Sciatic nerve (tissue), 2 donors: ENCODE results near the gene SLC35F1. TPM values are rescaled to one million over a fixed set of nuclear protein-coding genes. Genes with fewer than 3 reads are reported as not detected.
"Not testable (repeated sequence)": the region's sequence is repeated elsewhere in the genome, so short reads cannot be mapped to it uniquely, and the experiment has no call there.

Experiments
- ATAC-seq: fragments of 200-7000 bp; cut with Tn5 transposase; one replicate; pipeline ENCODE4 v1.9.1; 2020; ENCODE audit warnings: mild to moderate bottlenecking, moderate library complexity
- DNase-seq: peaks from one replicate; pipeline ENCODE4 v3.0.0-alpha.2; 2020; ENCODE audit warnings: low spot score
- intact Hi-C: fragments of 100-400 bp; cut with DNase I; formaldehyde crosslinking; loops from one replicate; pipeline ENCODE4 v1.14.2; 2022
- total RNA-seq: library from RNA; stranded (reverse); fragmentation: NEBNext Ultra II Directional; extraction: Animal tissue kit (Norgen Biotek cat#: 25700); gene quantifications from one replicate; pipeline ENCODE4 v1.2.1, GENCODE V29; 2021
- donor health status: DM: no; HTN: no; CAD: no.
- donor health status: DM: no; HTN: no; CAD: no.

SLC35F1 gene
- total RNA-seq, 1 donor from 2014 or later = 24.6 TPM

DNA sequence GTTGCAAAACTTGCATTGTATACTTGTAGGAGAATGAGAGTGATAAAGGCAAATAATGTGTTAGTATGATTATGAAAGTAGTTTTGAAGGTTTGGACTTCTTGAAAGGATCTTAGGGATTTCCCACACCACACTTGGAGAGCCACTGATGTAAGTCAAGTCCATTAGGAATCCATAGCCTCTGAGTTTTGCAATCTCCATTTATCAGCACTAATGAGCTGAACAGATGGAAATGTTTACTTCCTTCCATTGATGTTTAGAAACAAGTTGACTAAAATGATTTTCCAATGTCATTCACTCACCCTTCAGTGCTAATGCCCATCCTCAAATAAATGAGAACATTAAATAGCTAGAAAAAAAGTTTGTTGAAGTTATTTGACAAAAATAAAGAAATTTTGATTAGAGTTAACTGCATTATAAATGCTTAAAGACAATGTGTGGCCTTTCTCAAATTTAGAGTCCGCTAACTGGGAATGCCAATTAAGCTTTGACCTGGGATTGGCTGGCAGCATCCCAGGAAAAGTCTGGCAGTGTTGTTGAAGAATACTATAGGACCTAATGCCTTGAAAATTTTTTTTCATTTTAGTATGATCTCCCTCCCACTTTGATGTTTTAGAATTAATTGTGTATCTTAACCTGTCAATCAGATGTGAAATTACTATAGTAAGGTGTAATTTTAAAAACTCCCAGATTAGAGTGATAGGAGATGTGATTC is 68.0 kb downstream of the SLC35F1 start:
- DNase-seq (no peak), ATAC-seq (no peak)
- intact Hi-C loops = no loop called here

DNA sequence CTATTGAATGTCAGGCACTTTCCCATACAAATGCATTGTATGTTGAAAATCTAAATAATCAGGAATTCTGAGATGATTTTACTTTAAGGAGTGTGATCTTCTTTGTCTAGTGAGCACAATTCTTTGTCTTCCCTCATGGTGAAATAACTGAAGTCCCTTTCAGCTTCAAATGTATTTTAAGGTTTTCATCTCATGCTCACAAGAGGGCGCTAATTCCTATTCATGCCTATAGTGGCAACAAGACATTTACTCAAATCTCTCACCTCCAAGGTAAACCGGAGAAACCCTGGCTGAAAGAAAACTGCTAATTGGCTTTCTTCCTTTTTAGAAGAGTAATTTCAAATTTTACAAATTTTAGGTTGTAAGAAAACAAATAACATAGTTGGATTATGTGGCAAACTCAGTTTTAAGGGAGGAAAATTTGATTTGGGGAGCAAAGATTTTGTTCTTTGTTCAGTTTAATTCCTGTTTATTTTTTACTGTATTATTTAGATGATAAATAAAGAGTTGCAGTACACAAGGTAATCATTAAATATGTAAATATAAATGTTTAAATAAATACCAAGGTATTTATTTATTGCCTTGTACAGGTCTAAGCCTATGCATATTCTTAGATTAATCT is 69.1 kb downstream of the SLC35F1 start:
- ATAC-seq (no peak), DNase-seq (no peak)
- intact Hi-C loops = no loop called here

GRCh38 chr6:117985916-117986315 is 78.9 kb downstream of the SLC35F1 start:
- intact Hi-C loops = no loop called here
- DNase-seq (no peak), ATAC-seq (no peak)

DNA sequence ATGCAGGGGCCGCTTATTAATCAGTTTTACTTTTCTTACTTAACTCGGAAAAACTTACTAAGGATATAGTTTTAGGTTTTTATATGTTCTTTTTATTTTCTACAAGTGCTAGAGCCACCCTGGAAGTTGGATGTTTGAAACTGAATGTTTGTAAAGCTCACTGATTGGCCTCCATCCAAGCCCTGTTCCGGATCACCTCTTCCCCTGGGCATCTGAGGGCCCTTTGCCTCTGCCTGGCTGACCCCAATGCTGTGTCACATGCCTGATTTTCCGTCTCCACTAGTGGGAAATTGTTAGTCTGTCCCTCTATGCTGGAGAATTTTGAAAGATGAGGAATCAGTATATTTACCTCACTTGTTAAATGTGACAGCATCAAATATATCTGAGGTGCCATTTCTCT is 79.3 kb downstream of the SLC35F1 start:
- ATAC-seq (peak; percentile 41), DNase-seq (no peak)
- intact Hi-C loops = no loop called here

DNA sequence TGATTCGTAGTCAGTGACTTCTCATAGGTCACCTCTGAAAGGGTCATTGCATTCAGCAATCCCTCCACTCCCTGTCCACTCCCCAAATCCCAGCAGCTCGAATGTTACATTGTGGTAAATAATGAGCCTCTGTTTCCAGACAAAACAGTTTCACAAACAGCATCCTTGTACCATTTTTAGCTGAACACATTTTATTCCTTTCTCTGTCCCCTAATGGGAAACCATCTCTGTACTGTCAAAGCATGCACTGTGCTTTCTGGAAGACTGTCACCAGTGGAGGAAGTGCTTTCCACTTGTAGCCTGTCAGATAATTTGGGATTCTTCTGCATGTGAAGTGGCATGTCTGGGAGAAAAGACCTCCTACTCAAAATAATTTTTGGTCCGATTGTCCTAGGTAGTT is 82.0 kb downstream of the SLC35F1 start:
- intact Hi-C loops = no loop called here
- DNase-seq = no peak
- ATAC-seq = peak; percentile 42

GRCh38 chr6:117990151-117990550 is 83.1 kb downstream of the SLC35F1 start:
- no peak for ATAC-seq
- intact Hi-C loops = no loop called here
- DNase-seq = no peak

DNA sequence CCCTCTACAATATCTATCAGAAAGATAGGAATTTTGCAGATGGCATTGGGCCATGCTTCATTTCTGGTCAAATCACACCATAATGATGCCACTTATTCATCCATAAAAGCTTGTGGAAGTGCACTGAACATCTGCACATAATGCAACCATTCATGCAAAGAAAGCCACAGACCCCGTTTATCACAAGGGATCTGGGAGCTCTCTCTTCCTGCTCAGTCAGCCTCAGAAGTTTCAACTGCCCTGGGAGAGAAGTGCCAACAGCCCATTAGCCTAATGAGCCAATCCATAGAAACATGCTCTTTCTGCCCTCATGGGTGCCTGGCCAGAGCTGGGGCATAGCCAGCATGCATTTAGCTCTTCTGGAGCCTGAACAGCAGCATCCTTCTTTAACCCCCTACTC is 85.8 kb downstream of the SLC35F1 start:
- no peak for DNase-seq
- no peak for ATAC-seq
- intact Hi-C loops = no loop called here

DNA sequence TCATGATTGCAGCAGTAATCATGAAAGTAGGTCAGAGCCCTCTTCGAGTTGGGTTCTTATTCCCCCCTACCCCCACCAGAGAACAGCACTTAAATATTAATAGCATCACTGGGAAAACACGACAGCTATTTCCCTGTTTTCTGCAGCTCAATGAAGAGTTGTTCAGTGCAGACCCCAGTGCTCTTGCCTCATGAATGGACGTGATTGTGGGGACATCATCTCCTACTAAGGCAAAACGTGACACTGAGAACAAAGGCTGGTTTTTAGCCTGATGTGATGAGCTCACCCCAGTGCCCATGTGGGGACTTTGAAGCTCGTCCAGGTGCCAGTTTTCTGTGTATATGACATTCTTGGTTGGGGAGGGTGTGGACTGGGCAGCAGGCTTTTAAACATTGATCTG is 105.9 kb downstream of the SLC35F1 start:
- intact Hi-C loops = no loop called here
- DNase-seq (no peak), ATAC-seq (peak; percentile 68)

- ATAC-seq (no peak), DNase-seq (no peak)
- intact Hi-C loops = no loop called here
Measured at GRCh38 chr6:118016532-118016931, 109.5 kb downstream of the SLC35F1 start.

GRCh38 chr6:118017301-118017848 is 110.3 kb downstream of the SLC35F1 start:
- no peak for ATAC-seq
- intact Hi-C loops = no loop called here
- no peak for DNase-seq

- ATAC-seq (no peak), DNase-seq (no peak)
- intact Hi-C loops = no loop called here
Measured at GRCh38 chr6:118023771-118024170, 116.7 kb downstream of the SLC35F1 start.

DNA sequence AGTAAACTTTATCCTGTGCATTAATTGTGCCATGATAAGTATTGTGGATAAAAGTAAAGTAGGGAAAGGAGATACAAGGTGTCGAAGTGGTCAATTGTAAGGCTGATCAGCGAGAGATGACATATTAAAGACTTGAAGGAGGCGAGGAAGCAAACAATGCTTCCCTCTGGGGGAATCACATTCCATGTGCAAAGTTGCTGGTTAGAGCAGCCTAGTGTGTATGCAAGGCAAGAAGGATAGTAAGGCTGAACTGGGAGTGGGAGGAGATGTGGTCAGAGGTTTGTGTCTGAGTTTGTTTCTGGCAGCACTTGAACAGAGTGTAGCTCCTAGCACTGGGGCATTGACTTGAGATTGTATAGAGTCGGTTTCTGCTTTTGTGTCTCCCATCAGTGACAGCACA is 122.9 kb downstream of the SLC35F1 start:
- ATAC-seq = no peak
- DNase-seq = no peak
- intact Hi-C loops = no loop called here

DNA sequence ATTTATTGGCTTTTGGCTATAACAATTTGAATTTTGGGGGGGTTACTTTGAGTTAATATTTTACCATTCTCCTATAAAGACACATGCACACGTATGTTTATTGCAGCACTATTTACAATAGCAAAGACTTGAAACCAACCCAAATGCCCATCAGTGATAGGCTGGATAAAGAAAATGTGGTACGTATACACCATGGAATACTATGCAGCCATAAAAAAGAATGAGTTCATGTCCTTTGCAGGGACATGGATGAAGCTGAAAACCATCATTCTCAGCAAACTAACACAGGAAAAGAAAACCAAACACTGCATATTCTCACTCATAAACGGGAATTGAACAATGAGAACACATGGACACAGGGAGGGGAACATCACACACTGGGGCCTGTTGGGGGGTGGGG is 130.4 kb downstream of the SLC35F1 start:
- DNase-seq, ATAC-seq, intact Hi-C loops: not testable (repeated sequence)

GRCh38 chr6:118042855-118043254 is 135.8 kb downstream of the SLC35F1 start:
- no peak for ATAC-seq
- intact Hi-C loops = no loop called here

GRCh38 chr6:118044275-118044674 is 137.2 kb downstream of the SLC35F1 start:
- intact Hi-C loops = no loop called here
- ATAC-seq (no peak), DNase-seq (no peak)

More at GRCh38 chr6:118042855-118043254, 135.8 kb downstream of the SLC35F1 start:
- no peak for DNase-seq

DNA sequence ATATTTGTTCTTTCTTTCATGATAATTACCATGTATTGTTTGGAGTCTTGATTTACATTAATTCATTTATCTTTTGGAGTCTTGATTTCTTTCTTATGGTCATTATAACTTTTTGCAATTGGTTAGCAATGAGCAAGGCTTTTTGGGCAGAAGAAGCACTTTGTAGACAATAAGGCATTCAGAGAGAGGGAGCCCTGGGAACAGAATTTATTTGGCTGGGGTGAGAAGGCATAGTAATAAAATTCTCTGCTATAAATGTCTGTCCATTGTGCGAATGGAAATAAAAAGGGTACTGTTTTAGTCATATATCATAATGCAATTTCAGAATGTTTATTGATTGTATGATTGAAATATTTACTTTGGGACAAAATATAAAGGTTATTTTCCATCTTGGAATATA is 147.0 kb downstream of the SLC35F1 start:
- DNase-seq (no peak), ATAC-seq (no peak)
- intact Hi-C loops = no loop called here

DNA sequence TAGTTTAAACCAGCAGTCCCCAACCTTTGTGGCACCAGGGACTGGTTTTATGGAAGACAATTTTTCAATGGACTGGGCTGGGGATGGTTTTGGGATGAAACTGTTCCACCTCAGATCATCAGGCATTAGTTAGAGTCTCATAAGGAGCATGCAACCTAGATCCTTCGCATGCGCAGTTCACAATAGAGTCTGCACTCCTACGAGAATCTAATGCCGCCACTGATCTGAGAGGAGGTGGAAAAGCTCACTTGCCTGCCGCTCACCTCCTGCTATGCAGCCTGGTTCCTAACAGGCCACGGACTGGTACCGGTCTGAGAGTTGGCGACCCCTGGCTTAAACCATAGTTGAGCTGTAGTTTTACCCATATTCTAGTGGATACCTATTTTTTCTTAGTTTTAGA is 154.6 kb downstream of the SLC35F1 start:
- ATAC-seq = no peak
- no peak for DNase-seq
- intact Hi-C loops = no loop called here

DNA sequence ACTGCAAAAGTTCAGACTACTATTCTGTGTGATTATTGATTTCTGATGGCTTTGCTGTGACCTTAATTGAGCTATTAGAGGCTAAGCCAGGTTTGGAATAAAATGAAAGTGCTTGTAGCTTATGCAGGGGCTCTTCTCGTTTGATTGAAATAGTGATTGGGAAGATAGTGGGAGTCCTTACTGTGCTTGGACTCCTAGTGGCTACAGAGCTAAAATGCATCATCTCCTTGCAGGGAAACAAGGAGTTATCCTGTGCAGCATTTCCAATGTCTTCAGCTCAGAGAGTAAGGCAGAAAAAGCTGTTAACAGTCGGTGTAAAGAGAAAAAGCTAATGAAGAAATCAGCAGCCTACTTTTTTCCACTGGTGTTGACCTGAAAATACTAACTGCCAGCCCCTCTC is 173.5 kb downstream of the SLC35F1 start:
- ATAC-seq = no peak
- DNase-seq = no peak
- intact Hi-C loops = no loop called here

DNA sequence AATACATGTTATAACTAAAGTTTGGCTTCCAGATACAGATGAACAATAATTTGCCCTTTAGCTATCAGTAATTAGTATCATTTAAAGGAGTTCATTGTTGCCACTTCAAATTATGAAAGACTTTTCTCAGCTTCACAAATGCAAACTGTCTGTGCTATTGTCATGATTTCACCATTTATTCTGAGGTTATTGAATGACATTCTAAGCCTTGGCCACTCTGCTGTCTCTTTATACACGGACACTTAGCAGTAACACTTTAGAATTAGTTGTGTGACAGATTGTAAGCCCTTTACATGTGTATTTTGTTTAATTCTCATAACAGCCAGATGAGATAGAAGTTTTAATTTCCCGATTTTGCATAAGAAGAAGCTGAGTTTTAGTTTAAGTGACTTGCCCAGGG is 176.6 kb downstream of the SLC35F1 start:
- DNase-seq (no peak), ATAC-seq (no peak)
- intact Hi-C loops = no loop called here

GRCh38 chr6:118085665-118086064 is 178.6 kb downstream of the SLC35F1 start:
- DNase-seq = no peak
- ATAC-seq = no peak
- intact Hi-C loops = no loop called here

DNA sequence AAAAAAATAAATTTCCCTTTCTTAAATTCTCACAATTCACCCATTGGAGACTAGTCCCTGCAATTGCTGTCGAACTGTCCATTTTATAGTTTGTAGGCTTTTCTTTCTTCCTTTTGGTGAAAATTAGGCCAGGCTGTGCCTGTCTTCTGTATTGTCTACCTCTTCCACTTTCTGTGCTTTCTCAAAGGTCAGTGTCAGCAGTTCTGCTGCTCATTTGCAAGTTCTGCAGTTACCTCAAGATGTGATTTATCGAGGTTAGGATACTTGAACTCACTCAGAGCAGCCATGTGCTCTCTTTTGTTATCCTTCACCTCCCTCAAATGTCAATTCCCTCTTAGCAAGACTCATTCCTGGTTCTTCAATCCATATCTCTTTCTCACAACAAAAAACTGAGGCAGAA is 179.1 kb downstream of the SLC35F1 start:
- no peak for ATAC-seq
- intact Hi-C loops = no loop called here
- DNase-seq = no peak
